ACHN (cell line): ENCODE data around the gene AVP.

Experiments
- DNase-seq: peaks from one replicate; pipeline ENCODE4 v3.0.0-alpha.2; 2015
- in situ Hi-C: cut with HindIII; loops from 2 replicates; pipeline ENCODE4 v1.10.0; 2017; ENCODE audit warnings: low sequenced_read_pairs, low pct_ligation_motif_present, low pct_unique_long_range_greater_than_20kb

The AVP gene

GRCh38 chr20:3039426-3039825, 45.1 kb downstream of the AVP start:
- in situ Hi-C loops, result no loop called here
- no peak for DNase-seq

GRCh38 chr20:3038454-3038853, 46.1 kb downstream of the AVP start:
- DNase-seq, result no peak
- in situ Hi-C loops, result no loop called here

GRCh38 chr20:3037654-3038053, 46.9 kb downstream of the AVP start:
- in situ Hi-C loops, result no loop called here
- DNase-seq, result no peak

GRCh38 chr20:3032624-3033023, 51.9 kb downstream of the AVP start:
- DNase-seq, result no peak
- in situ Hi-C loops, result no loop called here
